SIG-M5 treated with dmso at 0.1 percent for 504 hours (cell line): ENCODE measurements around the gene PPP1R3F.
A peak's percentile ranks its signal among the peaks of the same experiment; 100 is the strongest.

Experiments used
- DNase-seq: peaks from one replicate; lab custom pipeline; 2025; ENCODE audit not compliant: unreplicated experiment; lab: John Stamatoyannopoulos, UW

Gene PPP1R3F, protein sequence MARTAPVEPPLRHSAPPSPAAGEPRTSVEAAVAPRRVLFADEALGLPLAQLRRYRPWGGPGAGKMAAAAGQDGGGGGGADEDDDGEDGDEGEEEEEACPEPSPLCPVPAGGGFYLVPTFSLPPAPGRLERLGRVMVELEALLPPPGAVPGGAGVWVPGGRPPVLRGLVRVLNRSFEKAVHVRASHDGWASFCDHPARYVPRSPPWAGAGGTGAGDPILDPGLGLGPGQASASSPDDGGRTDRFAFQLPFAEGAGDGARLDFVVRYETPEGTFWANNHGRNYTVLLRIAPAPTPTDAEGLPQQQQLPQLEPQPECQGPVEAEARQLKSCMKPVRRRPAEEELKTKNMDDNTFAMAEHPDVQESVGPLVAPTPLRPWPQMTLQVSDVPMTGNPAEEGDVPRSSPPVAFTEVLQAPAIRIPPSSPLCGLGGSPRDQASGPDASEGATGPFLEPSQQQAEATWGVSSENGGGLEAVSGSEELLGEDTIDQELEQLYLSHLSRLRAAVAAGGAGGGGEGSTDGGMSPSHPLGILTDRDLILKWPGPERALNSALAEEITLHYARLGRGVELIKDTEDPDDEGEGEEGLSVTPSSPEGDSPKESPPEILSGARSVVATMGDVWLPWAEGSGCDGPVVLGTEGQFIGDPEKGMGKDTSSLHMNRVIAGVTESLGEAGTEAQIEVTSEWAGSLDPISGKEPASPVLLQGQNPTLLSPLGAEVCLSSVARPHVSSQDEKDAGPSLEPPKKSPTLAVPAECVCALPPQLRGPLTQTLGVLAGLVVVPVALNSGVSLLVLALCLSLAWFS

DNA sequence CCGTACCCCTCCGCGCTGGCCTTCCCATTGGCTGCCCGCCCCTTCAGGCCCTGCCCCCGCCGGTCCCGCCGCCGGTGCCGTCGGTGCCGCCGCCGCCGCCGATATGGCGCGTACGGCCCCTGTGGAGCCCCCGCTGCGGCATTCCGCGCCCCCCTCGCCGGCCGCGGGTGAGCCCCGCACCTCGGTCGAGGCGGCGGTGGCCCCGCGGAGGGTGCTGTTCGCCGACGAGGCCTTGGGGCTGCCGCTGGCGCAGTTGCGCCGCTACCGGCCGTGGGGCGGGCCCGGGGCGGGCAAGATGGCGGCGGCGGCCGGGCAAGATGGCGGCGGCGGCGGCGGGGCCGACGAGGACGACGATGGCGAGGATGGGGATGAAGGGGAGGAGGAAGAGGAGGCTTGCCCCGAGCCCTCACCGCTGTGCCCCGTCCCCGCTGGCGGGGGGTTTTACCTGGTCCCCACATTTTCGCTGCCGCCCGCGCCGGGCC, at the start of gene PPP1R3F:
TSS of gene PPP1R3F (plus strand) at position 27 of the 482 bp plus-strand sequence. CDS start at position 104, 77 bp downstream.
- DNase-seq: no peak

- DNase-seq: no peak
Measured at GRCh38 chrX:49220100-49220499, 49.5 kb upstream of the PPP1R3F start.

DNA sequence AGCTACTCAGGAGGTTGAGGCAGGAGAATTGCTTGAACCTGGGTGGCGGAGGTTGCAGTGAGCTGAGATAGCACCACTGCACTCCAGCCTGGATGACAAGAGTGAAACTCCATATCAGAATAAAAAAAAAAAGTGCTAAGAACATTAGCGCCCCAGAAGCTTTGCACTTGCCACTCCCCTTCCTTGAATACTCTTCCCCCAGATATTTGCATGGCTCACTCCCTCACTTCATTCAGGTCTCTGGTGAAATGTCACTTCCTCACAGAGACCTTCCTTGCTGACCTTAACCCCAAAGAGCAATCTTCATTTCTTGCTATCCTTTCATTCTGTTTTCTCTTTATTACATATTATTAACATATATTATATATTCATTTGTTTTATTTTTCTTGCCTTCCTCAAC, 47.7 kb upstream of the PPP1R3F start:
- no peak for DNase-seq

- DNase-seq: no peak
Measured at GRCh38 chrX:49225858-49226257, 43.7 kb upstream of the PPP1R3F start.

DNA sequence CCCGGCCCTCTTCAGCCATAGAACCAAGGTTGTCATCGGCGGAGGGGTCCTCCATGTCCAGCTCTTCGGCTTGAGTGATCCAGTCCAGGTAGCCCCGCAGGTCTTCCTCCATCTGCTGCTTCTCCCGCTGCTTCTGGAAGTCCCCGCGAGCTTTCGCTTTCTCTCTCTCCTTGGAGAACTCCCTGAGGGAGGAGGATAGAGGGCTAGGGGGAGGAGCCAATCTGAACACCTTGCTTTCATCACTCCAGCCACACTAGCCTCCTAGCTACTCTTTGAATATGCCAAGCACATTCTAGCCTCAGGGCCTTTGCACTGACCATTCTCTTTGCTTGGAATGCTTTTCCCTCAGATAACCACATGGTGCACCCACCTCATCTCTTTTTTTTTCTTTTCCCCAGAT, 42.6 kb upstream of the PPP1R3F start:
- DNase-seq: no peak

GRCh38 chrX:49227726-49228125, 41.9 kb upstream of the PPP1R3F start:
- DNase-seq: no peak

DNA sequence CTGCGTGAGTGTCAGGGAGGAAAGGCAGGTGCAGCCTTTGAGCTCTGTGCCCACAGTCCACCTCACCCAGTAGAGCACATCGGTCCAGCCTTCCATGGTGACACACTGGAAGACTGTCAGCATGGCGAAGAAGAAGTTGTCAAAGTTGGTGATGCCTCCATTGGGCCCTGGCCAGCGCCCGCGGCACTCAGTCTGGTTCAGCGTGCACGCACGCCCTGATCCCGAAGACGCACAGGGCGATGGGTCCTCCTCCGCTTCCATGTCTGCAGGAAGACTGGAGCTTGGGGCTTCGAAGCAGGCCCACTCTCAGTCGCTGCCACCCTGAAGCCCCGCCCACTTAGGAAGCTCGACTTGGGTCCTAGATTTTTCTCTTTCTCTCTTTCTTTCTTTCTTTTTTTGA, 41.4 kb upstream of the PPP1R3F start:
- no peak for DNase-seq

GRCh38 chrX:49230500-49231232, 38.9 kb upstream of the PPP1R3F start:
- no peak for DNase-seq

DNA sequence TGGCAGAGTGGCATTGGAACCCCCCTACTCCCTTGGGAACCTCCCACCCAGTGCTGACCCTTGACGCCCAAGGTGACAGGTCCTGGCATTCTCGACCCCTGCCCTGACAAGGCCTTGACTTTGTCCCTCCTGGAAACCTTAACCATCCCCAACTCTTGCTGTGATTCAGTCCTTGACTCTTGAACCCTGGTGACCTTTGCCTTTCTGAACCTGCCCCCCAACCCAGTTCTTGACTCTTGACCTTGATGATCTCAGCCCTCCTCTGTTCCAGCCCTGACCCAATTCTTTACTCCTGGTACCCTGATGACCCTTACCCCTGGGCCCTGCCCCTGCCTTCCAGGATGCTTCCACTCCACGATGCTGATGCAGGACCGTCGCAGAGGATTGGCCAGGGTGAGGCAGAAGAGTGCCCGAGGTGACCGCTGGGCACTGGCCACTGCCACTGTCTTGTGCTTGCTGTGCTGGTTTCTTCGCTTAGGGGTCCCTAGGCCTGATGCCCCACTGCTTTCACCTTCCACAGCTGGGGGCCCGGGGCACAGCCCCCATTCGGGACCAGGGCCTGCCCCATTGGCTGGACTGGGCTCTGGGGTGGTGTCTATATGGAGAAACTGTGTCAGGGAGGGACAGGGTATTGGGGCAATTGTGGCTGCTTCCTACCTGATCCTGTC, 38.1 kb upstream of the PPP1R3F start:
- no peak for DNase-seq

DNA sequence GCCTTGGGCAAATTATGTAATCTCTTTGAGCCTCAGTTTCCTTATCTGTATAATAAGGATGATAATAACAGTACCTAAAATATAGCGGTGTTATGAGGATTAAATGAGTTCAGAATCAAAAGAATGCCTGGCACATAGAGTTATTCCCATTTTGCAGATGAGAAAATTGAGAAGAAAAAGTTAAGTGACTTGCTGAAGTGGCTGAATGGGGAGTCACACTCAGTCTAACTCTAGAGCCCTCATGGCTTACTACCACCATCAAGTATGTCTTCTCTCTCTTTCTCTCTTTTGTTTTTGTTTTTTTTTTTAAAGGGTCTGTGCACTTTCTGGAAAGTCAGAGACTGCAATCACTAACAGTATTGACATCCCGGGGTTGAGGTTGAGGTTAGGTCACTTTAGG, 37.1 kb upstream of the PPP1R3F start:
- DNase-seq: no peak

- no peak for DNase-seq
Measured at GRCh38 chrX:49233176-49233575, 36.4 kb upstream of the PPP1R3F start, which contains the start of gene CACNA1F. Gene CACNA1F, minus strand, starts transcription at chrX:49233340. Its CDS starts 31 bp downstream, at chrX:49233309.

DNA sequence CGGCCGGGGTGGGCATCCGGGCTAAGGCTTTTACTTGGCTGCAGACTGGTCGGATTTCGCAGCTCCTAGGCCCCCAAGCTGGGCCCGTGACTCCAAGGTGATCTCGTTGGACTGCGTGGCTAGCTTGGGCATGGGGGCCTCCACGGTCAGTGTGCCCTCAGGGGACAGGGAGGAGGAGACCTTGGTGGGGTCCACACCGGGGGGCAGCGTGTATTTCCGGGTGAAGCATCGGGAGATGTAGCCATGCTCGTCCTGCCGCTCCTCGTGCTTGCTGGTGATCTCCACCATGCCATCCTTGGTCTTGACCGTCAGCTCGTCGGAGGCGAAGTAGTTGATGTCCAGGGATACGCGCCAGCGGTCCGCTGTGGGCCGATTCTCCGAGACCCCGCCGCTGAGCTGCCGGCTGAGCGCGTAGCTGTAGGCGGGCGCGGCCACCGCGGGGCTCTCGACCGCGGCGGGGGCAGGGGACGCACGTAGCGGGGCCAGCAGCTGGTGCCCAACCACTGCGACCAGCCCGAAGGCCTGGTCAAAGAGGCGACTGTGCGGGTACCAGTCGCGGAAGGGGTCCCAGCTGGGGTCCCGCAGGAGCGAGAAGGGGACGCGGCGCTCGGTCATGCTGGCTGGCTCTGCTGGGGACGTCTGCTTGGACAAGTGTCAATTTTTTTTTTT, 35.6 kb upstream of the PPP1R3F start:
- no peak for DNase-seq

DNA sequence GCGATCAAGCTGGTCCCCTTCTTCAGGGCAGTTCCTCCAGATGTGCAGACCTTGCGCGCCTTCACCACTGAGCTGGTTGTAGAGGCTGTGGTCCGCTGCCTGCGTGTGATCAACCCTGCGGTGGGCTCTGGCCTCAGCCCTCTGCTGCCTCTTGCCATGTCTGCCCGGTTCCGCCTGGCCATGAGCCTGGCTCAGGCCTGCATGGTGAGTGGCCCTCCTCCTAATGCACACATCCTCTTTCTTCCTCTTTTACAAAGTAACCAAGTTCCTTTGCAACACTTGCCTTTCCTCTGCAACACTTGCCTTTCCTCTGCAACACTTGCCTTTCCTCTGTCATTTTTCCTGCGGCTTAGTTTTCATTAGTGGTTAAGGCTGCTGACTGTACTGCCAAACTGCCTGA, 32.5 kb upstream of the PPP1R3F start:
- DNase-seq: peak; percentile 88

- DNase-seq: no peak
Measured at GRCh38 chrX:49238735-49239134, 30.9 kb upstream of the PPP1R3F start.

DNA sequence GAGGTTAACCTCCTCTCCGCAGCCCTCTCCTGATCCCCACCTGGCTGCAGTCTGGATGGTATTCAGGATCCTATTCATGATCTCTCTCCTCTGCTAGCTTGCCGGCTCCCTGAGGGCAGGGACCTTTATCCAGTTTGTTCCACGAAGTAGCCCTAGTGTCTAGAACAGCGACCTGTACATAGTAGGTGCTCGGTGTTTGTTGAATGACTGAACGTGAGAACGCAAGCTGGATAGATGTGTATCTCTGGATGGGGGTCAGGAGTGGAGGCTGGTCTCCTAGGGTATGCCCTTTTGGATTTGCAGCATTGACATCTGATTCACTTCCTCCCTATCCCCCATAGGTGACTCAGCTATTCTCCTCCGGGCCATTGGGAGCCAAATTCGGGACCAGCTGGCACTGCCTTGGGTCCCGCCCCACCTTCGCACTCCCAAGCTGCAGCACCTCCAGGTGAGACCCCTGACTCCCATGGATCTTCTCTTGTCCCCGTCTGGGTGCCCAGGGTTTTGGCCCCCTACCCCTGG, 27.0 kb upstream of the PPP1R3F start:
- no peak for DNase-seq

DNA sequence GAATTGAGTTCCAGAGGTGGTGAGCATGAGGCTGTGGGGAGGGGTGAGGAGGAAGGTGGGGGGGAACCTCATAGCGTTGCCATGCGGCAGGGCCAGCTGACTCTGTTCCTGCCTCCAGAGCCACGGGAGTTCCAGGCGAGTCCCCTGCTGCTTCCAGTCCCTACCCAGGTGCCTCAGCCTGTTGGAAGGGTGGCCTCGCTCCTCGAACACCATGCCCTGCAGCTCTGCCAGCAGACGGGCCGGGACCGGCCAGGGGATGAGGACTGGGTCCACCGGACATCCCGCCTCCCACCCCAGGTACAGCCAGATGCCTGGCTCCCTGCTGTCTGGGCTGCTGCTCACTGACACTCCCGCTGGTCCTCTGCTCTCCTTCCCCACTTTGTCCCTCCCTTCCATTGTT, 26.4 kb upstream of the PPP1R3F start:
- no peak for DNase-seq

DNA sequence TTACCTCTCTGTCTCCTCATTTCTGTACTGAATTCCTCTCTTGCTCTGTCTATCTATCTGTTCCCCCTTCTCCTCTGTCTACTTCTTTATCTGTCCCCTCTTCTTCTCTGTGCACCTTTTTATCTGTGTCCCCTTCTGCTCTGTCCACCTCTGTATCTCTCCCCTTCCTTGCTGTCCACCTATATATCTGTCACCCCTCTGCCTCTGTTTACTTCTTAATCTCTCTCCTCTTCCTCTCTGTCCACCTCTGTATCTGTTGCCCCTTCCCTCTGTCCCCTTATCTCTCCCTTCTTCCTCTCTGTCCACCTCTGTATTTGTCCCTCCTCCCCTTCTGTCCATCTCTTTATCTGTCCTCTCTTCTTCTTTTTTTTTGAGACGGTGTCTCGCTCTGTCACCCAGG, 25.4 kb upstream of the PPP1R3F start:
- DNase-seq: no peak

DNA sequence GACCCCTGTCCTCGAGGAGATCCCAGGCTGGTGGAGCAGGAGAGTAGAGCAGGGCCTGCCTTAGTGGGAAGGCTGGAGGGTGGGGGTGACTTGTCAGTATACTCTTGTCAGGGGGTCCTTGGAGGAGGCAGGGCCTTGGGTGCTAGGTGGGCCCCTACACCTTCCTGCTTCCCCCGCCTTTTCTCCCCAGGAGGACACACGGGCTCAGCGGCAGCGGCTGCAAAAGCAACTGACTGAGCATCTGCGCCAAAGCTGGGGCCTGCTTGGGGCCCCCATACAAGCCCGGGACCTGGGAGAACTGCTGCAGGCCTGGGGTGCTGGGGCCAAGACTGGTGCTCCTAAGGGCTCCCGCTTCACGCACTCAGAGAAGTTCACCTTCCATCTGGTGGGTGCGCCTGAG, 23.1 kb upstream of the PPP1R3F start:
- no peak for DNase-seq

GRCh38 chrX:49247346-49247745, 22.2 kb upstream of the PPP1R3F start:
- no peak for DNase-seq
